K562 (cell line): ENCODE data around the gene RNF186. TPM values are rescaled to one million over a fixed set of nuclear protein-coding genes. Genes with fewer than 3 reads are reported as not detected.

Experiments used
- ATAC-seq: fragments of 200-7000 bp; cut with Tn5 transposase; 3 replicates; pipeline ENCODE4 v1.9.1; 2020; ENCODE audit warnings: moderate library complexity
- BruUV-seq: library from RNA; stranded (reverse); fragments of 400-500 nt; replicated peaks from 2 replicates; lab custom pipeline; 2021; lab: Mats Ljungman, UMichigan
- CTCF ChIA-PET: fragments of 300-600 bp; formaldehyde crosslinking; extraction: SDS; loops from one replicate; lab custom pipeline; 2021; ENCODE audit warnings: low intra/inter-chr PET ratio; lab: Yijun Ruan, JAX
- POLR2A ChIA-PET: fragments of 300-600, 350-650 bp; sonication (Branson Sonifier 250); formaldehyde crosslinking; extraction: SDS; loops from one replicate; lab custom pipeline; 2021; ENCODE audit warnings: antibody characterized with exemption, inconsistent platforms; lab: Yijun Ruan, JAX
- DNase-seq, 4 experiments: peaks; one replicate each; pipeline versions ENCODE4 v3.0.0 to v3.0.0-alpha.2; 2011 to 2018; ENCODE audit warnings: low spot score in 3 of 4, mixed read lengths in 3 of 4; ENCODE audit errors: extremely low read depth in 1 of 4
- FAIRE-seq: peaks from 2 replicates; lab custom pipeline; 2011; peaks lifted over from hg19 to GRCh38; lab: Jason Lieb, UNC
- H2AFZ ChIP-seq: 2 replicates; pipeline ENCODE4 v1.6.0; 2011; ENCODE audit warnings: low read depth, low read length, control low read depth, inconsistent platforms
- H3K27ac ChIP-seq: fragments of 200-600 bp; 3 replicates; pipeline ENCODE4 v1.8.0; 2011; ENCODE audit warnings: low read depth, mild to moderate bottlenecking, control low read depth, inconsistent platforms, low read length, moderate library complexity, mixed read lengths; ENCODE audit errors: extremely low read depth
- H3K27me3 ChIP-seq, 2 experiments: fragments of 300-600 bp in 1 of 2; 2 replicates in 1 of 2; 3 replicates in 1 of 2; pipeline versions ENCODE4 v1.6.0 to v1.8.0; 2011; ENCODE audit warnings: inconsistent platforms in 2 of 2, low read length in 2 of 2, mild to moderate bottlenecking in 1 of 2, mixed read lengths in 1 of 2, moderate library complexity in 1 of 2; ENCODE audit not compliant: control insufficient read depth in 2 of 2, insufficient read depth in 2 of 2
- H3K36me3 ChIP-seq: fragments of 300-600 bp; 3 replicates; pipeline ENCODE4 v1.8.0; 2011; ENCODE audit warnings: mild to moderate bottlenecking, low read length, inconsistent platforms; ENCODE audit not compliant: control insufficient read depth, insufficient read depth
- H3K4me1 ChIP-seq, 2 experiments: fragments of 200-600 bp in 1 of 2; replicated peaks in 1 of 2; 2 replicates in 1 of 2; 3 replicates in 1 of 2; pipeline versions ENCODE4 v1.5.1 to v1.8.0; 2011; ENCODE audit warnings: inconsistent platforms in 2 of 2, low read length in 2 of 2, mild to moderate bottlenecking in 1 of 2, mixed read lengths in 1 of 2, moderate library complexity in 1 of 2; ENCODE audit not compliant: control insufficient read depth in 2 of 2, insufficient read depth in 2 of 2
- H3K4me2 ChIP-seq: 2 replicates; pipeline ENCODE4 v1.6.1; 2011; ENCODE audit warnings: low read length, control low read depth, inconsistent platforms, mixed read lengths; ENCODE audit not compliant: insufficient read depth
- H3K4me3 ChIP-seq: fragments of 200-600 bp; sonication (generic), shearing (Covaris generic); 2 replicates; pipeline ENCODE4 v1.5.1; 2016; ENCODE audit warnings: control low read depth, inconsistent platforms
- H3K79me2 ChIP-seq: fragments of 200-600 bp; 3 replicates; pipeline ENCODE4 v1.8.0; 2011; ENCODE audit warnings: low read length, inconsistent platforms; ENCODE audit not compliant: control insufficient read depth, insufficient read depth
- H3K9ac ChIP-seq, 2 experiments: 2 replicates each; pipeline versions ENCODE4 v1.6.0 to v1.6.1; 2011; ENCODE audit warnings: low read depth in 2 of 2, low read length in 2 of 2, control low read depth in 1 of 2, inconsistent platforms in 1 of 2, mild to moderate bottlenecking in 1 of 2, mixed read lengths in 1 of 2; ENCODE audit not compliant: insufficient read depth in 1 of 2
- H3K9me1 ChIP-seq: one replicate; pipeline ENCODE4 v1.6.0; 2011; ENCODE audit warnings: inconsistent platforms, mild to moderate bottlenecking, low read length, moderate library complexity; ENCODE audit not compliant: control insufficient read depth, insufficient read depth
- H3K9me3 ChIP-seq: replicated peaks from 2 replicates; pipeline ENCODE4 v1.5.1; 2011; ENCODE audit warnings: low read depth, low read length, inconsistent platforms; ENCODE audit not compliant: control insufficient read depth, insufficient read depth
- H4K20me1 ChIP-seq: replicated peaks from 2 replicates; pipeline ENCODE4 v1.6.1; 2011; ENCODE audit warnings: low read length, inconsistent platforms, mixed read lengths; ENCODE audit not compliant: control insufficient read depth, insufficient read depth
- GMEB1 ChIP-seq: fragments of 250-450 bp; sonication (Bioruptor Pico); IDR thresholded peaks from 2 replicates; pipeline ENCODE4 v1.4.0; 2020; ENCODE audit warnings: mild to moderate bottlenecking
- HNRNPLL ChIP-seq: fragments of 200-400 bp; formaldehyde crosslinking; IDR thresholded peaks from 2 replicates; pipeline ENCODE4 v1.6.1; 2017; ENCODE audit warnings: low read length, low read depth, mild to moderate bottlenecking; ENCODE audit not compliant: poor library complexity, severe bottlenecking
- ZNF512 ChIP-seq: IDR thresholded peaks from 2 replicates; pipeline ENCODE4 v1.6.1; 2016; ENCODE audit warnings: missing genetic modification characterization, missing compliant biosample characterization
- WGBS: fragments of 100-300 bp; shearing (Covaris generic); methylation state at CpG from one replicate; pipeline ENCODE4 v1.1.6; 2016; ENCODE audit warnings: low coverage, mixed read lengths; ENCODE audit not compliant: insufficient coverage; ENCODE audit errors: missing lambda C conversion rate; 5-methylcytosine and 5-hydroxymethylcytosine counted together
- in situ Hi-C: fragments of 300-500 bp; cut with MboI; formaldehyde crosslinking; loops from 4 replicates; pipeline ENCODE4 v1.15.0; 2018; ENCODE audit warnings: inconsistent platforms, mixed read lengths
- intact Hi-C: fragments of 100-400 bp; cut with micrococcal nuclease; formaldehyde crosslinking; loops from 2 replicates; pipeline ENCODE4 v1.14.2; 2022
- polyA plus RNA-seq, 8 experiments: library from polyadenylated mRNA; depleted of rRNA in 4 of 8; stranded (reverse) in 5 of 8; unstranded in 3 of 8; fragments of >200 nt; fragmentation: Nextera tagmentation in 2 of 8; fragmentation: Illumina TruSeq in 1 of 8; extraction: Ambion mirVana in 2 of 8; extraction: Trizol in 1 of 8; gene quantifications; 2 replicates each; pipeline versions ENCODE4 v1.2.1 to v1.2.3, GENCODE V29; 2011 to 2014; ENCODE audit warnings: inconsistent platforms in 1 of 8, missing spikeins in 1 of 8
- total RNA-seq, 7 experiments: library from RNA; depleted of rRNA in 6 of 7; stranded (reverse); fragments of >200 nt in 6 of 7; fragmentation: Illumina TruSeq in 2 of 7; extraction: Trizol in 2 of 7; gene quantifications; 2 replicates each; pipeline versions ENCODE4 v1.2.1 to v1.2.3, GENCODE V29; 2011 to 2021; ENCODE audit warnings: low replicate concordance in 1 of 7

Gene RNF186
- total and polyA plus RNA-seq, 9 of the 15 experiments (the other 6 are each of a cell fraction or from before 2014, with no cell fraction given), result not detected

GRCh38 chr1:19797827-19798226 is 17.3 kb downstream of the RNF186 start:
- Histone ChIP-seq H2AFZ (no peak overlapping the region), H3K27ac (no peak overlapping the region), H3K36me3 (no peaks in the 10 kb centered on the region), H3K9ac (no peak overlapping the region), H3K27me3 (peaks cover 17 to 40% of the 10 kb centered on the region in 2 experiments), H3K4me2 (no peak overlapping the region), H3K79me2 (no peaks in the 10 kb centered on the region), H3K4me3 (no peak overlapping the region), H3K4me1 (peaks cover 6 to 12% of the 10 kb centered on the region in 2 experiments; a peak in 4 of 5 replicates), H4K20me1 (no peaks in the 10 kb centered on the region), H3K9me1 (no peaks in the 10 kb centered on the region), H3K9me3 (no peaks in the 10 kb centered on the region)
- DNase-seq, result no peak
- BruUV-seq, result no TSS peak
- in situ Hi-C loops (no loop called here), intact Hi-C loops (no loop called here)
- no peak for ATAC-seq
- WGBS, result 26% methylated on average over 5 of the region's 5 CpGs
- peak; percentile 71 for TF ChIP-seq ZNF512 (tag)
- no peak for TF ChIP-seq GMEB1 (CRISPR knock-in tag)
- TF ChIP-seq HNRNPLL, result no peak
- FAIRE-seq, result no peak
- CTCF ChIA-PET, result no interaction called here
- POLR2A ChIA-PET, result interaction anchor here (1.1 to 1.5 kb wide), 2 partner anchors 9 to 13 kb away, joined by 4 to 6 read pairs; no protein-coding TSS in a partner anchor
